Fibroblast of skin of right biceps (primary cell): Measurements from ENCODE around the gene KLHL26.
A peak's percentile ranks its signal among the peaks of the same experiment; 100 is the strongest.
"Not testable (repeated sequence)": the region's sequence is repeated elsewhere in the genome, so short reads cannot be mapped to it uniquely, and the experiment has no call there.

Experiments
- DNase-seq: peaks from one replicate; pipeline ENCODE4 v3.0.0-alpha.2; 2013

The KLHL26 gene

GRCh38 chr19:18668252-18668631 is 31.4 kb downstream of the KLHL26 start:
- DNase-seq, result no peak

DNA sequence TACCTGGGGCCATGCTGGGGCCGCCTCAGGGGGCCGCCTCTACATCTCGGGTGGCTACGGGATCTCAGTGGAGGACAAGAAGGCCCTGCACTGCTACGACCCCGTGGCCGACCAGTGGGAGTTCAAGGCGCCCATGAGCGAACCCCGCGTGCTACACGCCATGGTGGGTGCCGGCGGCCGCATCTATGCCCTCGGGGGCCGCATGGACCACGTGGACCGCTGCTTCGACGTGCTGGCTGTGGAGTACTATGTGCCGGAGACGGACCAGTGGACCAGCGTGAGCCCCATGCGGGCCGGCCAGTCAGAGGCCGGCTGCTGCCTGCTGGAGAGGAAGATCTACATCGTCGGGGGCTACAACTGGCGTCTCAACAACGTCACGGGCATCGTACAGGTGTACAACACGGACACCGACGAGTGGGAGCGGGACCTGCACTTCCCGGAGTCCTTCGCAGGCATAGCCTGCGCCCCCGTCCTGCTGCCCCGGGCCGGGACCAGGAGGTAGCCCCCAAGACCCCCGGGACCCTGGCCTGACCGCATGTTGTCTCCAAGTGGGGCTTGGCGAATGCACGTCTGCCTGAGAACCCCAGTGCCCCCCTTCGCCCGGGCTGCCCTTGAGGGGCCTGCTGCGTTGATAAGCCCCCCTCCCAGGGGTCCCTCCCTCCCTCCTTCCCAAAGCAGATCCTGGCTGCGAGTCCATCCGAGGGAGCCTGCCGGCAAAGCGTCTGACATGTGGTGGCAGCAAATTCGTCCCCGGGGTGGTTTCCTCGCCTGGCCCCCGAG is 32.1 kb downstream of the KLHL26 start:
- no peak for DNase-seq

- DNase-seq, result peak; percentile 44
These were observed 32.6 kb downstream of the KLHL26 start for GRCh38 chr19:18669524-18669817.

DNA sequence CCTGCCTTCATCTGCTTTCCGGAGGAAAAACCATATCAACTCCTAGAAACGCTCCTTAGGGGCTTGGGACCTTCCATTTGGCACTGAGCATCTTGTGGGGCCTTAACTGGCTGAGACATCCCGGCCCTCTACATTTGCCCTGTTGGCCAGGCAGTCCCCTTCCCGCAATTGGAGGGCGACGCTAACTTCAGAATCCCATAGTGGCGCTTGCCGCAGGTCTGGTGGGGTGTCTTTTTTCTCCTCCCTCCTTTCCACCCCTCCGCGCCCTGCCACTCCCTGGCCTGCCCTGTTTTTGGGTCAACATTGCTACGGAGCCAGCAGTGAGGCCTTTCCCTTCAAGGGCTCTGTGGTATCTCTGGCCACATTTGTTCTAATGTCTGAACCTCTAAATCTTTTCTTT is 33.1 kb downstream of the KLHL26 start:
- no peak for DNase-seq

DNA sequence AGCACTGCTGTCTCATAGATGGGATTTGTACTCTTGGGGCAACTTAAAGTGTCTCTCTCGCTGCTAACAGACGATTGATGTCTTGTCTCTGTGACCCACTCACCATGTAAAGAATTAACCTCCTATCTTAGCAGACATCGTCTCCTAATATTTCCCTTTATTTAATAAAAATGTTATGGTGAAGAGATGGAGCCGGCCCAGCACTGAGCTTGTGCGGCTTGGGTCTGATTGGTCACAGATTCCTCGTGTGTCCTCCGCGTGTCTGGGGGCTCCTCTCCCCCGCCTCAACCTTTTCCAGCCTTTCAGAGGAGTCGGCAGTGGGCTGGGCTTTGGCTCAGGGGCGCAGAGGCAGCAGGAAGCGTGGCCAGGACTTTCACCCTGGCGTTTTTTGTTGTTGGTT is 33.5 kb downstream of the KLHL26 start:
- no peak for DNase-seq

GRCh38 chr19:18671303-18672043 is 34.6 kb downstream of the KLHL26 start:
- no peak for DNase-seq

DNA sequence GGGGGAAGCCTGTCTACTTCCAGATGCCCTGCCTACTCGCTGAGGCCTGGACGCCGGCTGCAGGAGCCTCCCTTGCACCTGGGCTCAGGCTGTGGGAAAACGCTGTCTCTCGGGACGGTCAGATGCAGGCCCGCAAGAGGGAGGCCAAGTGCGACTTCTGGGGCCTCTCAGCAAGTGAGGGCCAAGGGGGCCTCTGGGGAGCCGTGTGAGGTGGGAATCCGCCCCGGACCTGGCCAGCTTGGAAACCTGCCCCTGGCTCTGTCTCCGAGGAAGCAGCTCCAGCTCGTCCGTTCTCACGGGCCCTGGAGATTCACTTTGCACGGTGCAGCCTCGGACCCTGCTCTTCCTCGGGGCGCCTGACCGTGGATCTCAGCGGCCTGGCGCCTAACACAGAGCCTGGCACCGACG is 35.2 kb downstream of the KLHL26 start:
- DNase-seq, result no peak

DNA sequence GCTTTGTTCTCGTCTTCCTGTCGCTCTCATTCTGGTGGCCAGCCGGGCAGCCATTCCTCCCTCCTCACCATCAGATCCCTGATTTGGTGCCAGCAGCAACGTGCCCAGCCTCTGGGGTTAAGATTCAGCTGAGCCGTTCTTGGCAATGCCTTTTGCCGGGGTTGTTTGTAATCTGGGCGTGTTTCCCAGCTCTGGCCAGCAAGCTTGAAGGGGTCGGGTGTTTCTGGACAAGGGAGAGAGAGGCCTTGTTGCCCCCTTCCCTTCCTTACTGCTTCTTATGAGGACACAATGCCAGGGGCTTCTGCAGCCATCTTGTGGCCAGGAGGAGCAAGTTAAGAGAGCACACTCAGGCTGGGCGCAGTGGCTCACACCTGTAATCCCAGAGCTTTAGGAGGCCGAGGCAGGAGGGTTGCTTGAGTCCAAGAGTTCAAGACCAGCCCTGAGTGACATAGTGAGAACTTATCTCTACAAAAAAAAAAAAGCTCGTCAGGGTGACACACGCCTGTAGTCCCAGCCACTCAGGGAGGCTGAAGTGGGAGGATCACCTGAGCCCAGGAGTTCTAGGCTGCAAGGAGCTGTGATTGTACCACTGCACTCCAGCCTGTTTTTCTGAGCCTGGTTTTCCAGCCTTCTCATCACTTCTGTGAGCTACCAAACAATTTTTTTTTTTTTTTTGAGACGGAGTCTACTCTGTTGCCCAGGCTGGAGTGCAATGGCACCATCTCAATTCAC is 35.9 kb downstream of the KLHL26 start:
- DNase-seq, result peak; percentile 20

- DNase-seq, result no peak
These were observed 37.8 kb downstream of the KLHL26 start for GRCh38 chr19:18674616-18675015.

DNA sequence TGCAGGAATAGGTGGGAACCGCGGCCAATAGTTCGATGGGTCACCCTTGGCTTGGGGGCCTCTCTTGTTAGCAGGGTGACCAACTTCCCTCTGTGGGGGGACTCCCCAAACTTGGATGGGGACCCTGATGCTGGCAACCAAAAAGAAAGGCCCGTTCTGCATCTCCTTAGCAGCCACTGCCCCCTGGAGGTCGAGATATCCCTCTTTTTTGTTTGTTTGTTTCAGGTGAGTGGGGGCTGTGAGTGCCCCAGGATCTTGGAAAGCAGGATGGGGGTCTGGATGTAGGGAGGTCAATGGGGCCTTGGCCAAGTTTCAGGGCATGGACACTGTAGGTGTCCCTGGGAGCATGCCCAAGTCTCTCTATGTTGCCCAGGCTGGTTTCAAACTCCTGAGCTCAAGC is 39.0 kb downstream of the KLHL26 start:
- DNase-seq, result no peak

- DNase-seq, result no peak
These were observed 39.9 kb downstream of the KLHL26 start for GRCh38 chr19:18676692-18677091.

GRCh38 chr19:18677156-18677555 is 40.3 kb downstream of the KLHL26 start:
- DNase-seq, result no peak

- DNase-seq, result not testable (repeated sequence)
These were observed 43.3 kb downstream of the KLHL26 start for GRCh38 chr19:18680148-18680547.

DNA sequence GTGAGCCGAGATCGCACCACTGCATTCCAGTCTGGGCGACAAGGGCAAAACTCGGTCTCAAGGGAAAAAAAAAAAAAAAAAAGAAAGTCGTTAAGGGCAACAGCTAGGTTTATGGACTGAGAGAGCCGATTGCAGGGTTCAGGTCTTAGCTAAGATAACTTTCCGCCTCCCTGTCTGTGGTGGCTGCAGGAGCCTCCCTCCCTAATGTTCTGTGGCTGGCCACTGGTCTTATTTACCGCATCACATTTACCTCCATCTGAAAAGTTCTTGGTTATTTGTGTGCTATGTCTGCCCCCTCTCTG is 45.9 kb downstream of the KLHL26 start:
- no peak for DNase-seq

GRCh38 chr19:18683109-18683957 is 46.5 kb downstream of the KLHL26 start, which contains the start of gene CRTC1:
Gene CRTC1, plus strand, starts transcription at chr19:18683680. Its CDS starts 23 bp downstream, at chr19:18683703.
- peak; percentile 86 for DNase-seq

GRCh38 chr19:18683958-18684641 is 47.3 kb downstream of the KLHL26 start:
- DNase-seq, result no peak

GRCh38 chr19:18684642-18684993 is 47.8 kb downstream of the KLHL26 start:
- DNase-seq, result no peak

DNA sequence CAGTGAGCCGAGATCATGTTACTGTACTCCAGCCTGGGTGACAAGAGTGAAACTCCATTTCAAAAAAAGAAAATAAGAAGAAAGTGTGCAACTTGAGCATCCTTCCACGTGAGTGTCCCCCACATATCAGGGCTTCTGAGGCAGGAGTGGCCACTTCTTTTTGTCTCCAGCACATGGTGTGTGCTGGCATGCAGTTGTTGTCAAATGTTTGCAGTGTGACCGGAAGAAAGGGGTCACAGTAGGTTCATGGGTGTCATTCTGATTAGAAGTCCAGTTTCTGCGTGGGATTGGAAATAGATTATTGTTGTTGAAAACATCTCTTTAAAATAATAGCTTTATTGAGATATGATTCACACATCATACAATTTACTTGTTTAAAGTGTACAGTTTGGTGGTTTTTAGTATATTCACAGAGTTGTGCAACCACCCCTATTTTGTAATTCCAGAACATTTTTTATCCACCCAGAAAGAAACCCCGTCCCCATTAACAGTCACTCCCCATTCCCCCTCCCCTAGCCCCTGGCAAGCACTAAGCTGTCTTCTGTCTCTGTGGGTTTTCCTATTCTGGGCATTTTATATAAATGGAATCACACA is 48.9 kb downstream of the KLHL26 start:
- DNase-seq, result no peak

DNA sequence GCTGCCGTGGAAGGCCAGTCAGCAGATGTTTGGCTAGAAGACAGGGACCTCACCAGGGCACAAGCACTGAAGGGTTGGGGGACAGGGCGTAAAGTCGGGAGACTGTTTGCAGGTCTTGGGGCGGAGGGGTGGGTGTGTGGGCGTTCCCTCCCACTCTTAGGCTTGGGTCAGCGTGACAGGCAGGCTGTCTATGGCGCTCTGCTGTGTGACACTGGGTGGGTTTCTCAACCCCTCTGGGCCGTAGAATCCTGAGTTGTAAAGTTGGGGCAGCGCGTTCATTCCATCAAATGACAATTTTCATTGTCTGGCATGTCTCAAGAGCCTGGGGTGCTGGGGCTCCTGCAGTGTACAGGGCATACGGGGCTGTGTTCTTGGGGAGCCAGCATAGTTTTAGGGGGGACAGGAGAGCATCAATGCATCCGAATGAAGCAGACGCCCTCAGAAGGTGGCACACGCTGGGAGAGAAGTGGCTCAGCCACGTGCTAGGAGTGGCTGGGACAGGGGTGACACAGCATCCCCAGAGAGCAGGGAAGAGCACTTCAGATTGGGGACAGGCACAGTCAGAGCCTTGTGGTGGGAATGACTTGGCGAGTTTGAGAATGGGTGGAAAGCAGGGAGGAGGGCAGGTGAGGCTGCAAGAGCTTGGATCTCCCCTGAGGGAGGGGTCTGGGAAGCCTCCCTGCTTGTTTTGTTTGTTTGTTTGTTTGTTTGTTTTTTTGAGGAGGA is 51.1 kb downstream of the KLHL26 start:
- no peak for DNase-seq

- DNase-seq, result no peak
These were observed 59.2 kb downstream of the KLHL26 start for GRCh38 chr19:18696023-18696422.

DNA sequence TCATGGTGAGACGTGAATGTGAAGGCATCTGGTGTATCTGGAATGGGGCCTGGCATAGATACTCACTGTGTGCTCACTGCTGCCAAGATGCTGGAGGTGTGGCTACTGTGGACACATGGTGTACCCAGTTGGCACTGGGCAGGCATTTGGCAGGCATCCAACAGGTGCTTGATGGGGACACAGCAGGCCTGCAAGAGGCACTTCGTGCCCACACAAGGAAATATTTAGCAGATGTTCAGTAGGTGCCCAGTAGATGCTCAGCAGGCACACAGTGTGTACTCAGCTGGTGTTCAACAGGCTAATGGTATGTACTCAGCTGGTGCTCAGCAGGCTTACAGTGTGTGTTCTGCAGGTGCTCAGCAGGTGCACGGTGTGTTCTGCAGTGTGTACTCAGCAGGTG is 60.9 kb downstream of the KLHL26 start:
- DNase-seq, result no peak
